Hematopoietic multipotent progenitor cell treated with erythropoietin and hydrocortisone succinate and interleukin-3 and kit ligand, for 4 days (in vitro differentiated cells): ENCODE measurements around the gene TMEM109.

Experiments used
- DNase-seq: peaks from one replicate; pipeline ENCODE4 v3.0.0-alpha.2; 2015

Gene TMEM109

GRCh38 chr11:60927061-60927592 is 13.2 kb downstream of the TMEM109 start:
- no peak for DNase-seq

GRCh38 chr11:60927600-60927999 is 13.6 kb downstream of the TMEM109 start:
- no peak for DNase-seq

- DNase-seq = no peak
Measured at GRCh38 chr11:60928563-60929001, 14.6 kb downstream of the TMEM109 start.

GRCh38 chr11:60929764-60930163 is 15.8 kb downstream of the TMEM109 start:
- DNase-seq = no peak

GRCh38 chr11:60930394-60930793 is 16.4 kb downstream of the TMEM109 start:
- DNase-seq = no peak

- no peak for DNase-seq
Measured at GRCh38 chr11:60931917-60932316, 18.0 kb downstream of the TMEM109 start.

GRCh38 chr11:60932605-60933356 is 18.8 kb downstream of the TMEM109 start:
- DNase-seq = no peak

GRCh38 chr11:60933416-60934123 is 19.6 kb downstream of the TMEM109 start:
- DNase-seq = no peak

- DNase-seq = no peak
Measured at GRCh38 chr11:60934124-60934789, 20.3 kb downstream of the TMEM109 start.

GRCh38 chr11:60934790-60935605 is 21.0 kb downstream of the TMEM109 start:
- DNase-seq = no peak

- DNase-seq = no peak
Measured at GRCh38 chr11:60935676-60936442, 21.9 kb downstream of the TMEM109 start.

GRCh38 chr11:60936467-60937143 is 22.6 kb downstream of the TMEM109 start:
- no peak for DNase-seq

- no peak for DNase-seq
Measured at GRCh38 chr11:60937144-60937527, 23.2 kb downstream of the TMEM109 start.

GRCh38 chr11:60937811-60938210 is 23.9 kb downstream of the TMEM109 start:
- DNase-seq = no peak

GRCh38 chr11:60938500-60938899 is 24.5 kb downstream of the TMEM109 start:
- DNase-seq = no peak

GRCh38 chr11:60939301-60939700 is 25.3 kb downstream of the TMEM109 start:
- DNase-seq = no peak

- DNase-seq = no peak
Measured at GRCh38 chr11:60939855-60940254, 25.9 kb downstream of the TMEM109 start.

- DNase-seq = no peak
Measured at GRCh38 chr11:60941371-60942119, 27.6 kb downstream of the TMEM109 start.

GRCh38 chr11:60942219-60942618 is 28.3 kb downstream of the TMEM109 start:
- DNase-seq = no peak

GRCh38 chr11:60942970-60943565 is 29.1 kb downstream of the TMEM109 start:
- DNase-seq = no peak
